ENCODE measurements around the gene CEP128.

GRCh38 chr14:80658733-80659132, 282.8 kb downstream of the CEP128 start:
- TF ChIP-seq EZH2phosphoT487 (IDR thresholded peaks at IDR 0.05; ENCODE audit: insufficient read depth, low read depth) (no peak), EZH2 (IDR thresholded peaks at IDR 0.05; ENCODE audit: insufficient read depth, poor library complexity, severe bottlenecking) (no peak)
